H1 (cell line): ENCODE results near the gene RHD.

Source experiments
- ATF3 ChIP-seq: IDR thresholded peaks from 2 replicates; pipeline ENCODE4 v1.6.1; 2011; ENCODE audit warnings: low read depth, mild to moderate bottlenecking, low read length; ENCODE audit not compliant: insufficient read depth
- BRCA1 ChIP-seq: IDR thresholded peaks from 2 replicates; pipeline ENCODE4 v1.6.1; 2012; ENCODE audit warnings: low read depth, low read length, improper control_type of control experiment
- CHD7 ChIP-seq: fragments of 300-600 bp; sonication (generic); IDR thresholded peaks from 2 replicates; pipeline ENCODE4 v1.7.1; 2012; ENCODE audit warnings: low read length, moderate library complexity, mild to moderate bottlenecking, inconsistent platforms; ENCODE audit not compliant: insufficient replicate concordance
- EZH2 ChIP-seq: fragments of 200-600 bp; sonication (generic); IDR thresholded peaks from 2 replicates; pipeline ENCODE4 v1.7.1; 2012; ENCODE audit warnings: low read depth, mild to moderate bottlenecking, moderate library complexity, low read length, inconsistent platforms; ENCODE audit not compliant: severe bottlenecking
- FOSL1 ChIP-seq: IDR thresholded peaks from 2 replicates; pipeline ENCODE4 v1.6.1; 2011; ENCODE audit warnings: mild to moderate bottlenecking, low read depth, low read length, moderate library complexity; ENCODE audit not compliant: insufficient read depth
- GTF2F1 ChIP-seq: IDR thresholded peaks from 2 replicates; pipeline ENCODE4 v1.6.1; 2012; ENCODE audit warnings: low read depth, low read length, improper control_type of control experiment, borderline replicate concordance
- JUN ChIP-seq: IDR thresholded peaks from 2 replicates; pipeline ENCODE4 v1.6.1; 2011; ENCODE audit warnings: low read depth, mild to moderate bottlenecking, improper control_type of control experiment, low read length
- JUND ChIP-seq: IDR thresholded peaks from 2 replicates; pipeline ENCODE4 v1.6.1; 2011; ENCODE audit warnings: mild to moderate bottlenecking, improper control_type of control experiment, low read length
- POLR2A ChIP-seq, 2 experiments: IDR thresholded peaks; 1 replicate in 1 of 2; 2 replicates in 1 of 2; pipeline ENCODE4 v1.6.1; 2011; ENCODE audit warnings: low read depth in 2 of 2, low read length in 2 of 2, mild to moderate bottlenecking in 2 of 2; ENCODE audit errors: control extremely low read depth in 1 of 2
- RXRA ChIP-seq: IDR thresholded peaks from 2 replicates; pipeline ENCODE4 v1.6.1; 2011; ENCODE audit warnings: low read depth, mild to moderate bottlenecking, low read length, moderate library complexity; ENCODE audit not compliant: insufficient read depth
- TCF12 ChIP-seq: IDR thresholded peaks from 2 replicates; pipeline ENCODE4 v1.6.1; 2011; ENCODE audit warnings: low read depth, mild to moderate bottlenecking, low read length
- TF ChIP-seq, protein P1 (sequence below), 3 experiments: IDR thresholded peaks; 1 replicate in 2 of 3; 2 replicates in 1 of 3; pipeline versions ENCODE4 v1.5.1 to v1.6.1; 2011; ENCODE audit warnings: low read length in 3 of 3, mild to moderate bottlenecking in 3 of 3, inconsistent platforms in 2 of 3, low read depth in 1 of 3, moderate library complexity in 1 of 3; ENCODE audit not compliant: insufficient read depth in 1 of 3; ENCODE audit errors: control extremely low read depth in 1 of 3

- TF ChIP-seq POLR2A (IDR thresholded peaks at IDR 0.05; ENCODE audit: control extremely low read depth in 1 of 2, low read depth in 2 of 2, low read length in 2 of 2) (no peak), EZH2 (no peak), BRCA1 (no peak), ATF3 (no peak), RXRA (no peak), GTF2F1 (no peak), TCF12 (no peak), JUND (no peak), JUN (no peak), FOSL1 (no peak), CHD7 (no peak)
- TF ChIP-seq, protein P1, sequence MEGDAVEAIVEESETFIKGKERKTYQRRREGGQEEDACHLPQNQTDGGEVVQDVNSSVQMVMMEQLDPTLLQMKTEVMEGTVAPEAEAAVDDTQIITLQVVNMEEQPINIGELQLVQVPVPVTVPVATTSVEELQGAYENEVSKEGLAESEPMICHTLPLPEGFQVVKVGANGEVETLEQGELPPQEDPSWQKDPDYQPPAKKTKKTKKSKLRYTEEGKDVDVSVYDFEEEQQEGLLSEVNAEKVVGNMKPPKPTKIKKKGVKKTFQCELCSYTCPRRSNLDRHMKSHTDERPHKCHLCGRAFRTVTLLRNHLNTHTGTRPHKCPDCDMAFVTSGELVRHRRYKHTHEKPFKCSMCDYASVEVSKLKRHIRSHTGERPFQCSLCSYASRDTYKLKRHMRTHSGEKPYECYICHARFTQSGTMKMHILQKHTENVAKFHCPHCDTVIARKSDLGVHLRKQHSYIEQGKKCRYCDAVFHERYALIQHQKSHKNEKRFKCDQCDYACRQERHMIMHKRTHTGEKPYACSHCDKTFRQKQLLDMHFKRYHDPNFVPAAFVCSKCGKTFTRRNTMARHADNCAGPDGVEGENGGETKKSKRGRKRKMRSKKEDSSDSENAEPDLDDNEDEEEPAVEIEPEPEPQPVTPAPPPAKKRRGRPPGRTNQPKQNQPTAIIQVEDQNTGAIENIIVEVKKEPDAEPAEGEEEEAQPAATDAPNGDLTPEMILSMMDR (IDR thresholded peaks at IDR 0.05; ENCODE audit: control extremely low read depth in 1 of 3, insufficient read depth in 1 of 3, low read depth in 1 of 3, low read length in 3 of 3): no peak
These were observed 48.8 kb upstream of the RHD start for GRCh38 chr1:25223471-25223870.
